Measurements from ENCODE around the gene ARHGAP27.

GRCh38 chr17:45428050-45428617 lies 4.5 kb downstream of the ARHGAP27 start:
- TF ChIP-seq CTCF (conservative IDR thresholded peaks at IDR 0.05 in 1 of 2, IDR thresholded peaks at IDR 0.05 in 1 of 2; ENCODE audit: extremely low read depth in 1 of 2, insufficient read depth in 1 of 2, low read depth in 1 of 2, low read length in 2 of 2) (peak; percentile 85 to 97), EZH2 (IDR thresholded peaks at IDR 0.05; ENCODE audit: borderline replicate concordance, low read length) (no peak)
